Tibial nerve (tissue), 3 donors: ENCODE measurements around the gene NGRN.

Experiments
- CTCF ChIP-seq, 5 experiments: fragments of 200-600 bp in 3 of 5; fragments of 450-650 bp in 2 of 5; sonication (generic) in 3 of 5; IDR thresholded peaks; one replicate each; pipeline ENCODE4 v1.5.1; 2016 to 2019; ENCODE audit warnings: antibody characterized with exemption in 5 of 5, mild to moderate bottlenecking in 3 of 5, moderate library complexity in 2 of 5
- POLR2A ChIP-seq, 2 donors: fragments of 450-650 bp; IDR thresholded peaks; one replicate each; pipeline ENCODE4 v1.6.1; 2017; ENCODE audit warnings: antibody characterized with exemption in 2 of 2, mild to moderate bottlenecking in 2 of 2, moderate library complexity in 2 of 2

- TF ChIP-seq CTCF (IDR thresholded peaks at IDR 0.05) (no peak), POLR2A (IDR thresholded peaks at IDR 0.05) (no peak)
These were observed 7.7 kb upstream of the NGRN start for GRCh38 chr15:90257776-90258175.
